ENCODE data around the gene RAB38. TPM values are rescaled to one million over a fixed set of nuclear protein-coding genes. Genes with fewer than 3 reads are reported as not detected.

RAB38 gene
- total RNA-seq, 1 experiment from 2014 or later, result 13.3 TPM

DNA sequence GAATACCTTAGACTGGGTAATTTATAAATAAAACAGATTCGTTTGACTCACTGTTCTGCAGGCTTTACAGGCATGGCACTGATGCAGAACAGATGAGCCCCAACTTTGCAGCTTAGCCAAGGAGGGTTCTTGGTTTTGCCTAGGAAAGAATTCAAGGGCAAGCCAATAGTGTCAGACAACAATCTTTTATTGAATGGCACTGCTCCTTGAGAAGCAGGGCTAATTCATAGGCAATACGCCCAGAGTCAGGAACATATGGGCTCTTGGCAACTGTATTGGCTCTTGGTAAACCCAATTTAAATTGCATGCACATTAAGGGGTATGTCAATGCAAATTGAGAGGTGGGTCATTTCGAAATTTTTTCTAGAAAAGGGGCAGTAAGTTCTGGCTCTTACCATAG is 87.9 kb downstream of the RAB38 start:
- peaks cover 22% of the 10 kb centered on the region for H3K36me3 Mint-ChIP-seq
- H3K9me3 Mint-ChIP-seq, result peaks cover 41% of the 10 kb centered on the region
- POLR2A ChIA-PET, result no interaction called here
- H3K4me3 Mint-ChIP-seq, result no peak overlapping the region
- ATAC-seq (no peak), DNase-seq (ENCODE audit: low spot score) (no peak)
- H3K27me3 Mint-ChIP-seq (ENCODE audit: low read depth), result no peaks in the 10 kb centered on the region
- H3K4me1 Mint-ChIP-seq, result no peaks in the 10 kb centered on the region
- H3K27ac Mint-ChIP-seq, result no peak overlapping the region
- TF ChIP-seq KAT7 (CRISPR knock-in tag; IDR thresholded peaks at IDR 0.05; ENCODE audit: borderline replicate concordance), result no peak
- TF ChIP-seq, protein P1, sequence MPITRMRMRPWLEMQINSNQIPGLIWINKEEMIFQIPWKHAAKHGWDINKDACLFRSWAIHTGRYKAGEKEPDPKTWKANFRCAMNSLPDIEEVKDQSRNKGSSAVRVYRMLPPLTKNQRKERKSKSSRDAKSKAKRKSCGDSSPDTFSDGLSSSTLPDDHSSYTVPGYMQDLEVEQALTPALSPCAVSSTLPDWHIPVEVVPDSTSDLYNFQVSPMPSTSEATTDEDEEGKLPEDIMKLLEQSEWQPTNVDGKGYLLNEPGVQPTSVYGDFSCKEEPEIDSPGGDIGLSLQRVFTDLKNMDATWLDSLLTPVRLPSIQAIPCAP (CRISPR knock-in tag; IDR thresholded peaks at IDR 0.05), result no peak
- TF ChIP-seq ZNF219 (CRISPR knock-in tag; IDR thresholded peaks at IDR 0.05; ENCODE audit: borderline replicate concordance), result no peak
- TF ChIP-seq TCF7 (CRISPR knock-in tag; IDR thresholded peaks at IDR 0.05; ENCODE audit: low read depth), result no peak
- TF ChIP-seq, protein P2, sequence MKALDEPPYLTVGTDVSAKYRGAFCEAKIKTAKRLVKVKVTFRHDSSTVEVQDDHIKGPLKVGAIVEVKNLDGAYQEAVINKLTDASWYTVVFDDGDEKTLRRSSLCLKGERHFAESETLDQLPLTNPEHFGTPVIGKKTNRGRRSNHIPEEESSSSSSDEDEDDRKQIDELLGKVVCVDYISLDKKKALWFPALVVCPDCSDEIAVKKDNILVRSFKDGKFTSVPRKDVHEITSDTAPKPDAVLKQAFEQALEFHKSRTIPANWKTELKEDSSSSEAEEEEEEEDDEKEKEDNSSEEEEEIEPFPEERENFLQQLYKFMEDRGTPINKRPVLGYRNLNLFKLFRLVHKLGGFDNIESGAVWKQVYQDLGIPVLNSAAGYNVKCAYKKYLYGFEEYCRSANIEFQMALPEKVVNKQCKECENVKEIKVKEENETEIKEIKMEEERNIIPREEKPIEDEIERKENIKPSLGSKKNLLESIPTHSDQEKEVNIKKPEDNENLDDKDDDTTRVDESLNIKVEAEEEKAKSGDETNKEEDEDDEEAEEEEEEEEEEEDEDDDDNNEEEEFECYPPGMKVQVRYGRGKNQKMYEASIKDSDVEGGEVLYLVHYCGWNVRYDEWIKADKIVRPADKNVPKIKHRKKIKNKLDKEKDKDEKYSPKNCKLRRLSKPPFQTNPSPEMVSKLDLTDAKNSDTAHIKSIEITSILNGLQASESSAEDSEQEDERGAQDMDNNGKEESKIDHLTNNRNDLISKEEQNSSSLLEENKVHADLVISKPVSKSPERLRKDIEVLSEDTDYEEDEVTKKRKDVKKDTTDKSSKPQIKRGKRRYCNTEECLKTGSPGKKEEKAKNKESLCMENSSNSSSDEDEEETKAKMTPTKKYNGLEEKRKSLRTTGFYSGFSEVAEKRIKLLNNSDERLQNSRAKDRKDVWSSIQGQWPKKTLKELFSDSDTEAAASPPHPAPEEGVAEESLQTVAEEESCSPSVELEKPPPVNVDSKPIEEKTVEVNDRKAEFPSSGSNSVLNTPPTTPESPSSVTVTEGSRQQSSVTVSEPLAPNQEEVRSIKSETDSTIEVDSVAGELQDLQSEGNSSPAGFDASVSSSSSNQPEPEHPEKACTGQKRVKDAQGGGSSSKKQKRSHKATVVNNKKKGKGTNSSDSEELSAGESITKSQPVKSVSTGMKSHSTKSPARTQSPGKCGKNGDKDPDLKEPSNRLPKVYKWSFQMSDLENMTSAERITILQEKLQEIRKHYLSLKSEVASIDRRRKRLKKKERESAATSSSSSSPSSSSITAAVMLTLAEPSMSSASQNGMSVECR (CRISPR knock-in tag; IDR thresholded peaks at IDR 0.05; ENCODE audit: borderline replicate concordance), result no peak
- no peak for TF ChIP-seq NR1H2 (CRISPR knock-in tag; IDR thresholded peaks at IDR 0.05)
- TF ChIP-seq SMAD3 (CRISPR knock-in tag; IDR thresholded peaks at IDR 0.05; ENCODE audit: borderline replicate concordance), result no peak
- TF ChIP-seq, protein P3, sequence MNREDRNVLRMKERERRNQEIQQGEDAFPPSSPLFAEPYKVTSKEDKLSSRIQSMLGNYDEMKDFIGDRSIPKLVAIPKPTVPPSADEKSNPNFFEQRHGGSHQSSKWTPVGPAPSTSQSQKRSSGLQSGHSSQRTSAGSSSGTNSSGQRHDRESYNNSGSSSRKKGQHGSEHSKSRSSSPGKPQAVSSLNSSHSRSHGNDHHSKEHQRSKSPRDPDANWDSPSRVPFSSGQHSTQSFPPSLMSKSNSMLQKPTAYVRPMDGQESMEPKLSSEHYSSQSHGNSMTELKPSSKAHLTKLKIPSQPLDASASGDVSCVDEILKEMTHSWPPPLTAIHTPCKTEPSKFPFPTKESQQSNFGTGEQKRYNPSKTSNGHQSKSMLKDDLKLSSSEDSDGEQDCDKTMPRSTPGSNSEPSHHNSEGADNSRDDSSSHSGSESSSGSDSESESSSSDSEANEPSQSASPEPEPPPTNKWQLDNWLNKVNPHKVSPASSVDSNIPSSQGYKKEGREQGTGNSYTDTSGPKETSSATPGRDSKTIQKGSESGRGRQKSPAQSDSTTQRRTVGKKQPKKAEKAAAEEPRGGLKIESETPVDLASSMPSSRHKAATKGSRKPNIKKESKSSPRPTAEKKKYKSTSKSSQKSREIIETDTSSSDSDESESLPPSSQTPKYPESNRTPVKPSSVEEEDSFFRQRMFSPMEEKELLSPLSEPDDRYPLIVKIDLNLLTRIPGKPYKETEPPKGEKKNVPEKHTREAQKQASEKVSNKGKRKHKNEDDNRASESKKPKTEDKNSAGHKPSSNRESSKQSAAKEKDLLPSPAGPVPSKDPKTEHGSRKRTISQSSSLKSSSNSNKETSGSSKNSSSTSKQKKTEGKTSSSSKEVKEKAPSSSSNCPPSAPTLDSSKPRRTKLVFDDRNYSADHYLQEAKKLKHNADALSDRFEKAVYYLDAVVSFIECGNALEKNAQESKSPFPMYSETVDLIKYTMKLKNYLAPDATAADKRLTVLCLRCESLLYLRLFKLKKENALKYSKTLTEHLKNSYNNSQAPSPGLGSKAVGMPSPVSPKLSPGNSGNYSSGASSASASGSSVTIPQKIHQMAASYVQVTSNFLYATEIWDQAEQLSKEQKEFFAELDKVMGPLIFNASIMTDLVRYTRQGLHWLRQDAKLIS (CRISPR knock-in tag; IDR thresholded peaks at IDR 0.05; ENCODE audit: borderline replicate concordance), result no peak
- TF ChIP-seq FOXP1 (CRISPR knock-in tag; IDR thresholded peaks at IDR 0.05; ENCODE audit: borderline replicate concordance), result no peak
- TF ChIP-seq, protein P4, sequence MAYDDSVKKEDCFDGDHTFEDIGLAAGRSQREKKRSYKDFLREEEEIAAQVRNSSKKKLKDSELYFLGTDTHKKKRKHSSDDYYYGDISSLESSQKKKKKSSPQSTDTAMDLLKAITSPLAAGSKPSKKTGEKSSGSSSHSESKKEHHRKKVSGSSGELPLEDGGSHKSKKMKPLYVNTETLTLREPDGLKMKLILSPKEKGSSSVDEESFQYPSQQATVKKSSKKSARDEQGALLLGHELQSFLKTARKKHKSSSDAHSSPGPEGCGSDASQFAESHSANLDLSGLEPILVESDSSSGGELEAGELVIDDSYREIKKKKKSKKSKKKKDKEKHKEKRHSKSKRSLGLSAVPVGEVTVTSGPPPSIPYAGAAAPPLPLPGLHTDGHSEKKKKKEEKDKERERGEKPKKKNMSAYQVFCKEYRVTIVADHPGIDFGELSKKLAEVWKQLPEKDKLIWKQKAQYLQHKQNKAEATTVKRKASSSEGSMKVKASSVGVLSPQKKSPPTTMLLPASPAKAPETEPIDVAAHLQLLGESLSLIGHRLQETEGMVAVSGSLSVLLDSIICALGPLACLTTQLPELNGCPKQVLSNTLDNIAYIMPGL (CRISPR knock-in tag; IDR thresholded peaks at IDR 0.05), result no peak
- TF ChIP-seq GRHL2 (CRISPR knock-in tag; IDR thresholded peaks at IDR 0.05; ENCODE audit: insufficient replicate concordance, severe bottlenecking), result no peak
- TF ChIP-seq TEAD1 (CRISPR knock-in tag; IDR thresholded peaks at IDR 0.05), result no peak
- TF ChIP-seq ETV6 (CRISPR knock-in tag; IDR thresholded peaks at IDR 0.05), result no peak
- TF ChIP-seq, protein P5, sequence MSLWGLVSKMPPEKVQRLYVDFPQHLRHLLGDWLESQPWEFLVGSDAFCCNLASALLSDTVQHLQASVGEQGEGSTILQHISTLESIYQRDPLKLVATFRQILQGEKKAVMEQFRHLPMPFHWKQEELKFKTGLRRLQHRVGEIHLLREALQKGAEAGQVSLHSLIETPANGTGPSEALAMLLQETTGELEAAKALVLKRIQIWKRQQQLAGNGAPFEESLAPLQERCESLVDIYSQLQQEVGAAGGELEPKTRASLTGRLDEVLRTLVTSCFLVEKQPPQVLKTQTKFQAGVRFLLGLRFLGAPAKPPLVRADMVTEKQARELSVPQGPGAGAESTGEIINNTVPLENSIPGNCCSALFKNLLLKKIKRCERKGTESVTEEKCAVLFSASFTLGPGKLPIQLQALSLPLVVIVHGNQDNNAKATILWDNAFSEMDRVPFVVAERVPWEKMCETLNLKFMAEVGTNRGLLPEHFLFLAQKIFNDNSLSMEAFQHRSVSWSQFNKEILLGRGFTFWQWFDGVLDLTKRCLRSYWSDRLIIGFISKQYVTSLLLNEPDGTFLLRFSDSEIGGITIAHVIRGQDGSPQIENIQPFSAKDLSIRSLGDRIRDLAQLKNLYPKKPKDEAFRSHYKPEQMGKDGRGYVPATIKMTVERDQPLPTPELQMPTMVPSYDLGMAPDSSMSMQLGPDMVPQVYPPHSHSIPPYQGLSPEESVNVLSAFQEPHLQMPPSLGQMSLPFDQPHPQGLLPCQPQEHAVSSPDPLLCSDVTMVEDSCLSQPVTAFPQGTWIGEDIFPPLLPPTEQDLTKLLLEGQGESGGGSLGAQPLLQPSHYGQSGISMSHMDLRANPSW (CRISPR knock-in tag; conservative IDR thresholded peaks at IDR 0.05; ENCODE audit: low read depth), result no peak
- no peak for TF ChIP-seq EMX1 (CRISPR knock-in tag; IDR thresholded peaks at IDR 0.05)
- TF ChIP-seq, protein P6, sequence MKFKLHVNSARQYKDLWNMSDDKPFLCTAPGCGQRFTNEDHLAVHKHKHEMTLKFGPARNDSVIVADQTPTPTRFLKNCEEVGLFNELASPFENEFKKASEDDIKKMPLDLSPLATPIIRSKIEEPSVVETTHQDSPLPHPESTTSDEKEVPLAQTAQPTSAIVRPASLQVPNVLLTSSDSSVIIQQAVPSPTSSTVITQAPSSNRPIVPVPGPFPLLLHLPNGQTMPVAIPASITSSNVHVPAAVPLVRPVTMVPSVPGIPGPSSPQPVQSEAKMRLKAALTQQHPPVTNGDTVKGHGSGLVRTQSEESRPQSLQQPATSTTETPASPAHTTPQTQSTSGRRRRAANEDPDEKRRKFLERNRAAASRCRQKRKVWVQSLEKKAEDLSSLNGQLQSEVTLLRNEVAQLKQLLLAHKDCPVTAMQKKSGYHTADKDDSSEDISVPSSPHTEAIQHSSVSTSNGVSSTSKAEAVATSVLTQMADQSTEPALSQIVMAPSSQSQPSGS (CRISPR knock-in tag; IDR thresholded peaks at IDR 0.05; ENCODE audit: borderline replicate concordance, low read depth), result no peak
- CTCF ChIA-PET, result no interaction called here

Measured in WTC11 (cell line).